ENCODE data around the gene AP4S1.

The AP4S1 gene

GRCh38 chr14:31009836-31010574 is 15.4 kb upstream of the AP4S1 start:
- no peak overlapping the region for H2AFZ ChIP-seq (ENCODE audit: low read length, unreplicated experiment)
- peaks cover 10% of the 10 kb centered on the region for H3K36me3 ChIP-seq (ENCODE audit: insufficient read depth, low read length)
- H3K4me1 ChIP-seq (ENCODE audit: control insufficient read depth, insufficient read depth, low read length, unreplicated experiment) = no peaks in the 10 kb centered on the region
- no peaks in the 10 kb centered on the region for H3K27me3 ChIP-seq (ENCODE audit: insufficient read depth, low read length)
- no peak overlapping the region for H3K27ac ChIP-seq (ENCODE audit: low read depth, low read length)
- no peak overlapping the region for H3K4me3 ChIP-seq (ENCODE audit: low read depth, low read length)
- H3K79me2 ChIP-seq (ENCODE audit: control insufficient read depth, insufficient read depth, low read length, unreplicated experiment) = peaks cover 69% of the 10 kb centered on the region

DNA sequence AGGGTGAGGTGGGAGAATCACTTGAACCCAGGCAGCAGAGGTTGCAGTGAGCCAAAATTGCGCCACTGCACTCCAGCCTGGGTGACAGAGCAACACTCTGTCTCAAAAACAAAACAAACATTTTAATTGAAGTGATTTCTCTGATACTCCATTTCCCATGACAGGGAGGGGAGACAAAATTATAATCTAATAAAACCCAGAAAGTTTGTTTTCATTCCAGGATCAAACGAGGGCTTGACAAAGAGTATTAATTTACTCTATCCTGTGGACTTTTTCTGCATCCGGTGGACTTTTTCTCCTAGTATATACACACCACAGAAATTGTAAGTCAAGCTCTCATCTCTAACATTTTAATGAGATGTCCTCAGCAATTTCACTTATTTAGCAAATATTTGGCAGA is 14.5 kb upstream of the AP4S1 start:
- Histone ChIP-seq H3K79me2 (ENCODE audit: control insufficient read depth, insufficient read depth, low read length, unreplicated experiment) (peaks cover 71% of the 10 kb centered on the region), H3K4me1 (ENCODE audit: control insufficient read depth, insufficient read depth, low read length, unreplicated experiment) (no peaks in the 10 kb centered on the region), H3K27ac (ENCODE audit: low read depth, low read length) (no peak overlapping the region), H3K27me3 (ENCODE audit: insufficient read depth, low read length) (no peaks in the 10 kb centered on the region), H3K4me3 (ENCODE audit: low read depth, low read length) (no peak overlapping the region), H2AFZ (ENCODE audit: low read length, unreplicated experiment) (no peak overlapping the region), H3K36me3 (ENCODE audit: insufficient read depth, low read length) (peaks cover 6% of the 10 kb centered on the region; the same call in 1 of the 2 replicates)

- H3K36me3 ChIP-seq (ENCODE audit: insufficient read depth, low read length) = peaks cover 11% of the 10 kb centered on the region
- H3K27me3 ChIP-seq (ENCODE audit: insufficient read depth, low read length) = no peaks in the 10 kb centered on the region
- H3K27ac ChIP-seq (ENCODE audit: low read depth, low read length) = no peak overlapping the region
- no peak overlapping the region for H2AFZ ChIP-seq (ENCODE audit: low read length, unreplicated experiment)
- no peak overlapping the region for H3K4me3 ChIP-seq (ENCODE audit: low read depth, low read length)
- H3K79me2 ChIP-seq (ENCODE audit: control insufficient read depth, insufficient read depth, low read length, unreplicated experiment) = peaks cover 71% of the 10 kb centered on the region
- no peaks in the 10 kb centered on the region for H3K4me1 ChIP-seq (ENCODE audit: control insufficient read depth, insufficient read depth, low read length, unreplicated experiment)
Observed at GRCh38 chr14:31013841-31014240, 11.6 kb upstream of the AP4S1 start.

- Histone ChIP-seq H3K79me2 (ENCODE audit: control insufficient read depth, insufficient read depth, low read length, unreplicated experiment) (peaks cover 82% of the 10 kb centered on the region), H2AFZ (ENCODE audit: low read length, unreplicated experiment) (no peak overlapping the region), H3K27ac (ENCODE audit: low read depth, low read length) (no peak overlapping the region), H3K36me3 (ENCODE audit: insufficient read depth, low read length) (peaks cover 22% of the 10 kb centered on the region), H3K4me1 (ENCODE audit: control insufficient read depth, insufficient read depth, low read length, unreplicated experiment) (peaks cover 7% of the 10 kb centered on the region), H3K27me3 (ENCODE audit: insufficient read depth, low read length) (no peaks in the 10 kb centered on the region), H3K4me3 (ENCODE audit: low read depth, low read length) (no peak overlapping the region)
Observed at GRCh38 chr14:31018057-31018645, 7.3 kb upstream of the AP4S1 start.

DNA sequence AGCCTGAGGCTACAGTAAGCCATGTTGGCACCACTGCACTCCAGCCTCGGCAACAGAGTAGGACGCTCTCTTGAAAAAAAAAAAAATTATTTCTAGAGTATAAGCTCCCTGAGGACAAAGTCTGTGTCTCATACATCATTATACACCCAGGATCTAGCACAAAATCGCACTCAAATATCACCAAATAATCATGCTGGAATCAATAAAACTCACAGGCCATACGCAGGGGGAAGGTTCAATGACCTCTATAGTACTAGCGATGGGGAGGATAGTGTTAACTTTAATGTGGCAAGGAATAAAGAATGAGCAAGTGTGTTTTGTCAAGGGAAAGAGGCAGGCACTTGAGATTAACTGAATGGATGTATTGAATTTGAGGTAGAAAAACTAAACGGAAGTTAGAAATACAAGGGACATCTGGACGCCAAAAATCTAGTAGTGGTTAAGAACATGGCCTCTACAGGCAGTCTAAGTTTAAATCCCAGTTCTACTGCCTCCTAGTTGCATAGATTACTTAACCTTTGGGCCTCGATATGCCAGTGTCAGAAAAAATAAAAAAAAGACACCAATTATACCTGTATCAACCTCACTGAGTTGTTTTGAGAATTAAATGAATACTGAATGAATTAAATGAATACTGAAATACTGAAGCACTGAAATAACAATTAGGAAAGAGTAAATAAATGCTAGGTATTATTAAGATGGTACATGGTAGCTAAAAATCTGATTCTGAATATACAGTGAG is 4.4 kb upstream of the AP4S1 start:
- Histone ChIP-seq H3K36me3 (ENCODE audit: insufficient read depth, low read length) (peaks cover 22% of the 10 kb centered on the region), H3K79me2 (ENCODE audit: control insufficient read depth, insufficient read depth, low read length, unreplicated experiment) (peaks cover 85% of the 10 kb centered on the region), H3K4me3 (ENCODE audit: low read depth, low read length) (no peak overlapping the region), H2AFZ (ENCODE audit: low read length, unreplicated experiment) (no peak overlapping the region), H3K4me1 (ENCODE audit: control insufficient read depth, insufficient read depth, low read length, unreplicated experiment) (peaks cover 21% of the 10 kb centered on the region), H3K27me3 (ENCODE audit: insufficient read depth, low read length) (no peaks in the 10 kb centered on the region), H3K27ac (ENCODE audit: low read depth, low read length) (no peak overlapping the region)

DNA sequence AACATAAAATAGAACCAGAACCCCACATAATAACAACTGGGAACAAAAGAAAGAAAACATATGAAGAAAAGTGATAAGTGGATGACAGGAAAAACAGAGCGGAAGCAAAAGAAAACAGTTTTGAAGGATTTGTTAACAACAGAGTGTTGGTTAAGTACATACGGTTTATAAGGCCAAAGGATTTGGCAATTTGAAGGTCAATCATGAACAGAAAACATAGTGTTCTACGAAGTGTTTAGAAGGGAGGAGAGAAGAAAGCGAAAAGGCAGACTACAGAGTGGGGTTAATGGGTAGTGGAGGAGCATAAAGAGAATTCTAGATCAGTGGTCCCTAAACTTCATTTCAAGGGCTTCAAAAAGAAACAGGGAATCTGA is 3.9 kb upstream of the AP4S1 start:
- H3K4me3 ChIP-seq (ENCODE audit: low read depth, low read length) = no peak overlapping the region
- no peak overlapping the region for H2AFZ ChIP-seq (ENCODE audit: low read length, unreplicated experiment)
- H3K79me2 ChIP-seq (ENCODE audit: control insufficient read depth, insufficient read depth, low read length, unreplicated experiment) = peaks cover 82% of the 10 kb centered on the region
- H3K36me3 ChIP-seq (ENCODE audit: insufficient read depth, low read length) = peaks cover 22% of the 10 kb centered on the region
- peaks cover 21% of the 10 kb centered on the region for H3K4me1 ChIP-seq (ENCODE audit: control insufficient read depth, insufficient read depth, low read length, unreplicated experiment)
- no peaks in the 10 kb centered on the region for H3K27me3 ChIP-seq (ENCODE audit: insufficient read depth, low read length)
- no peak overlapping the region for H3K27ac ChIP-seq (ENCODE audit: low read depth, low read length)

GRCh38 chr14:31022386-31022785 is 3.1 kb upstream of the AP4S1 start:
- no peak overlapping the region for H3K27ac ChIP-seq (ENCODE audit: low read depth, low read length)
- peaks cover 22% of the 10 kb centered on the region for H3K36me3 ChIP-seq (ENCODE audit: insufficient read depth, low read length)
- H2AFZ ChIP-seq (ENCODE audit: low read length, unreplicated experiment) = no peak overlapping the region
- H3K27me3 ChIP-seq (ENCODE audit: insufficient read depth, low read length) = no peaks in the 10 kb centered on the region
- H3K4me1 ChIP-seq (ENCODE audit: control insufficient read depth, insufficient read depth, low read length, unreplicated experiment) = peaks cover 23% of the 10 kb centered on the region
- no peak overlapping the region for H3K4me3 ChIP-seq (ENCODE audit: low read depth, low read length)
- peaks cover 81% of the 10 kb centered on the region for H3K79me2 ChIP-seq (ENCODE audit: control insufficient read depth, insufficient read depth, low read length, unreplicated experiment)

- Histone ChIP-seq H3K4me3 (ENCODE audit: low read depth, low read length) (peak overlapping the region; percentile 87), H3K4me1 (ENCODE audit: control insufficient read depth, insufficient read depth, low read length, unreplicated experiment) (peaks cover 28% of the 10 kb centered on the region), H3K79me2 (ENCODE audit: control insufficient read depth, insufficient read depth, low read length, unreplicated experiment) (peaks cover 77% of the 10 kb centered on the region), H3K36me3 (ENCODE audit: insufficient read depth, low read length) (peaks cover 17% of the 10 kb centered on the region), H2AFZ (ENCODE audit: low read length, unreplicated experiment) (no peak overlapping the region), H3K27ac (ENCODE audit: low read depth, low read length) (no peak overlapping the region), H3K27me3 (ENCODE audit: insufficient read depth, low read length) (no peaks in the 10 kb centered on the region)
Observed at GRCh38 chr14:31024010-31024480, 1.4 kb upstream of the AP4S1 start.

DNA sequence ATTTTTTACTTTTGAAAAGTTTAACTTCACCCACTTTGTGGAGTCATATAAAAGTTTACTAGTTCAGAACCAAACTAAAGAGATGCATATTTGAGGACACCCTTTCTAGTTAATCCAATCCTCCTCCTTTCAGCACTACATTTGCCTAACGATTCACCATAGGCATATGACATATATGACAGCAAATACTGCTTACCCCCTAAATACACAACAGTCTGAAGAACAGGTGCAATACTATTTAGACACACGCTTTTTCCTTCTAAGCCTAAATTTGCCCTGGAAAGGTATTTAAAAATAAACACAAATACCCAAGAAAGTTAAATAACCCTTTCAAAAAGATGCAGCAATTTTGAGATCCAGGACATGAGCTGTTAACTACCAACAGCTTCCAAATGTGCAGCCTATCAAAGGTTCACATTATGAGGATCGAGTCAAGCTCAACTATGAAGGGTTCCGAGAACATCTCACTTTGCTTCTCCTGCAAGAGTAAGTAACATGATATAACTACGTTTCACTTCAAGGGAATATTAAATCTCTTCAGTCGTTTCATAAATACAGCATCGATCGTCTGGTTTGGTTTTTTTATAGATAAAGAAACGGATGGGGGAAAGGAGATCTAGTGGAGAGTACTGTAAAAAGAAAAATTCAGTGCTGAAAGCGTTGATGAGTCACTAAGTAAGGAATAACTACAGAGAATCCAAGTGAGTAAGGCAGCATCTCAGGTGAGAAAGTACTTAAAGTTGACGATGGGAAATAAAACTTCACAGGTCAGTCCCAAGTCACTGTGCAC is 677 bp upstream of the AP4S1 start:
- Histone ChIP-seq H3K4me3 (ENCODE audit: low read depth, low read length) (peak overlapping the region; percentile 87), H3K36me3 (ENCODE audit: insufficient read depth, low read length) (peaks cover 17% of the 10 kb centered on the region), H3K79me2 (ENCODE audit: control insufficient read depth, insufficient read depth, low read length, unreplicated experiment) (peaks cover 76% of the 10 kb centered on the region), H3K4me1 (ENCODE audit: control insufficient read depth, insufficient read depth, low read length, unreplicated experiment) (peaks cover 28% of the 10 kb centered on the region), H3K27ac (ENCODE audit: low read depth, low read length) (peak overlapping the region; percentile 97), H3K27me3 (ENCODE audit: insufficient read depth, low read length) (no peaks in the 10 kb centered on the region), H2AFZ (ENCODE audit: low read length, unreplicated experiment) (peak overlapping the region; percentile 84)

DNA sequence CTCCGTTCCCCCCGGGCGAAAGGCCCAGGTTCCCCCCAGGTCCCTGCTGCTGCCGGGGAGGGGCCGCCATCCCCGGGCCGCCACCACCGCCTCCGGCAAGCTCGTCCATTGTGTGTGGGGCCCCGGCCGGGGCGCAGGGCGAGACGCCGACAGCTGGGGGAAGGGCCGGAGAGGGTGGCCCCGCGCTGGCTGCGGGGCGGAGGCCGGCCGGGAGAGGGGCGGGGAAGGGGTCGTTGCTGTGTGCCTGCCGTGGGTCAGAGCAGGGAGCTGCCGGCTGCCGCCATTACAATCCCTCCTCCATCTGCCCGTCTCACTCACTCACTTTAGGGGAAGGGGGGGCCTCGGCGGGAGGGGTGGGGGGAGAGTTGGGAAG is 614 bp downstream of the AP4S1 start, which contains the start of gene STRN3:
Gene STRN3 (minus strand): TSS at position 303 of the 373 bp plus-strand sequence. CDS start 194 bp downstream, at position 109.
- Histone ChIP-seq H2AFZ (ENCODE audit: low read length, unreplicated experiment) (peak within 1 kb of the TSS; percentile 84), H3K27ac (ENCODE audit: low read depth, low read length) (peak within 1 kb of the TSS; percentile 97), H3K27me3 (ENCODE audit: insufficient read depth, low read length) (no peaks in the 10 kb centered on the region), H3K36me3 (ENCODE audit: insufficient read depth, low read length) (peaks cover 10% of the 10 kb centered on the region), H3K4me3 (ENCODE audit: low read depth, low read length) (peak within 1 kb of the TSS; percentile 87), H3K79me2 (ENCODE audit: control insufficient read depth, insufficient read depth, low read length, unreplicated experiment) (peaks cover 67% of the 10 kb centered on the region), H3K4me1 (ENCODE audit: control insufficient read depth, insufficient read depth, low read length, unreplicated experiment) (peaks cover 28% of the 10 kb centered on the region)
